HEK293T (cell line): ENCODE data around the gene PHACTR2.

Source experiments
- ARNT ChIP-seq: fragments of 450-650 bp; IDR thresholded peaks from 2 replicates; pipeline ENCODE4 v1.6.1; 2017; ENCODE audit warnings: mild to moderate bottlenecking
- BHLHE40 ChIP-seq: fragments of 450-650 bp; IDR thresholded peaks from 2 replicates; pipeline ENCODE4 v1.6.1; 2016; ENCODE audit warnings: mild to moderate bottlenecking, moderate library complexity, borderline replicate concordance
- CTBP1 ChIP-seq: fragments of 450-650 bp; IDR thresholded peaks from 2 replicates; pipeline ENCODE4 v1.6.1; 2016; ENCODE audit warnings: borderline replicate concordance
- ELF4 ChIP-seq: fragments of 450-650 bp; IDR thresholded peaks from 2 replicates; pipeline ENCODE4 v1.6.1; 2017; ENCODE audit warnings: antibody characterized with exemption
- FOXA1 ChIP-seq: fragments of 450-650 bp; IDR thresholded peaks from 2 replicates; pipeline ENCODE4 v1.6.1; 2016; ENCODE audit warnings: mild to moderate bottlenecking
- FOXK2 ChIP-seq: fragments of 450-650 bp; IDR thresholded peaks from 2 replicates; pipeline ENCODE4 v1.6.1; 2016; ENCODE audit warnings: mild to moderate bottlenecking
- L3MBTL2 ChIP-seq: fragments of 450-650 bp; conservative IDR thresholded peaks from 2 replicates; pipeline ENCODE4 v1.6.1; 2016; ENCODE audit warnings: mild to moderate bottlenecking
- LEF1 ChIP-seq: fragments of 450-650 bp; IDR thresholded peaks from 2 replicates; pipeline ENCODE4 v1.6.1; 2017; ENCODE audit warnings: mild to moderate bottlenecking, borderline replicate concordance
- NFRKB ChIP-seq: fragments of 450-650 bp; IDR thresholded peaks from 2 replicates; pipeline ENCODE4 v1.6.1; 2016; ENCODE audit warnings: mild to moderate bottlenecking, moderate library complexity
- SP1 ChIP-seq: fragments of 450-650 bp; IDR thresholded peaks from 2 replicates; pipeline ENCODE4 v1.6.1; 2017
- SUZ12 ChIP-seq: fragments of 450-650 bp; IDR thresholded peaks from 2 replicates; pipeline ENCODE4 v1.6.1; 2016; ENCODE audit warnings: mild to moderate bottlenecking
- TARDBP ChIP-seq: fragments of 450-650 bp; IDR thresholded peaks from 2 replicates; pipeline ENCODE4 v1.6.1; 2016
- ZNF384 ChIP-seq: fragments of 450-650 bp; IDR thresholded peaks from 2 replicates; pipeline ENCODE4 v1.6.1; 2016

DNA sequence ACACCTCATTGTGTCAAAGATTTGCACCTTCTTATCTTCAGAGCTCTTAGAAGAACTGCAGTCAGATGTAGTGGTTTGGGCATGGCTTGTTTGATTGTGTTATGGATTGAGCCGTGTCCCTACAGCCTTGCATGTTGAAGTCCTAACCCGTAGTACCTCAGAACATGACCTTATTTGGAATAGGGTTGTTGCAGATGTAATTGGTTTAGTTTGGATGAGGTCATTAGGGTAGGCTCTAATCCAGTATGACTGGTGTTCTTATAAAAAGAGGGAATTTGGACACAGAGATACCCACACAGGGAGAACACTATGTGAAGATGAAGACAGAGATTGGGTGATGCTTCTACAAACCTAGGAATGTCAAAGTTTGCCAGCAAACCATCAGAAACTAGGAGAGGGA, 35.4 kb upstream of the PHACTR2 start:
- no peak for TF ChIP-seq ARNT
- TF ChIP-seq TARDBP: no peak
- TF ChIP-seq SUZ12: no peak
- TF ChIP-seq LEF1: no peak
- TF ChIP-seq SP1: no peak
- no peak for TF ChIP-seq BHLHE40
- no peak for TF ChIP-seq ELF4
- TF ChIP-seq NFRKB: no peak
- TF ChIP-seq FOXK2: no peak
- TF ChIP-seq FOXA1: no peak
- no peak for TF ChIP-seq ZNF384
- TF ChIP-seq L3MBTL2: no peak
- TF ChIP-seq CTBP1: no peak
